MCF 10A (cell line): Measurements from ENCODE around the gene NR4A3. TPM values are rescaled to one million over a fixed set of nuclear protein-coding genes. Genes with fewer than 3 reads are reported as not detected.

Source experiments
- BruUV-seq: library from RNA; stranded (reverse); fragments of 400-500 nt; replicated peaks from 2 replicates; lab custom pipeline; 2021; lab: Mats Ljungman, UMichigan
- CTCF ChIA-PET: fragments of 300-600 bp; sonication (Branson Sonifier 250); formaldehyde crosslinking; extraction: SDS; loops from one replicate; lab custom pipeline; 2021; ENCODE audit warnings: antibody characterized with exemption, inconsistent platforms; lab: Yijun Ruan, JAX
- POLR2A ChIA-PET: fragments of 300-600, 350-650 bp; sonication (Branson Sonifier 250); formaldehyde crosslinking; extraction: SDS; loops from one replicate; lab custom pipeline; 2020; ENCODE audit warnings: antibody characterized with exemption, inconsistent platforms; lab: Yijun Ruan, JAX
- DNase-seq: peaks from one replicate; pipeline ENCODE4 v3.0.0-alpha.2; 2018; ENCODE audit not compliant: unreplicated experiment
- H3K27ac Mint-ChIP-seq: one replicate; pipeline ENCODE4 v1.8.0; 2022; ENCODE audit warnings: mild to moderate bottlenecking, low read depth, mixed read lengths; ENCODE audit not compliant: unreplicated experiment
- H3K27me3 Mint-ChIP-seq: one replicate; pipeline ENCODE4 v1.8.0; 2022; ENCODE audit warnings: mixed read lengths; ENCODE audit not compliant: insufficient read depth, unreplicated experiment
- H3K36me3 Mint-ChIP-seq: one replicate; pipeline ENCODE4 v1.8.0; 2022; ENCODE audit warnings: mild to moderate bottlenecking, moderate library complexity, mixed read lengths; ENCODE audit not compliant: insufficient read depth, unreplicated experiment
- H3K4me1 Mint-ChIP-seq: one replicate; pipeline ENCODE4 v1.8.0; 2022; ENCODE audit warnings: mixed read lengths; ENCODE audit not compliant: insufficient read depth, unreplicated experiment
- H3K4me3 Mint-ChIP-seq: one replicate; pipeline ENCODE4 v1.8.0; 2022; ENCODE audit warnings: mild to moderate bottlenecking, moderate library complexity, mixed read lengths; ENCODE audit not compliant: unreplicated experiment
- H3K9me3 Mint-ChIP-seq: one replicate; pipeline ENCODE4 v1.8.0; 2022; ENCODE audit warnings: mixed read lengths; ENCODE audit not compliant: unreplicated experiment
- CTCF ChIP-seq: fragments of 200-600 bp; IDR thresholded peaks from one replicate; pipeline ENCODE4 v1.8.0; 2022; ENCODE audit warnings: antibody characterized with exemption, mild to moderate bottlenecking; ENCODE audit not compliant: unreplicated experiment
- intact Hi-C: fragments of 100-400 bp; cut with micrococcal nuclease; formaldehyde crosslinking; loops from 2 replicates; pipeline ENCODE4 v1.14.1; 2022
- total RNA-seq: library from RNA; stranded (reverse); gene quantifications from 2 replicates; pipeline ENCODE4 v1.2.3, GENCODE V29; 2022

The NR4A3 gene
- total RNA-seq, 1 experiment from 2014 or later = 0.16 TPM

GRCh38 chr9:99807956-99808355, 13.7 kb upstream of the NR4A3 start:
- no TSS peak for BruUV-seq
- Mint-ChIP-seq H3K27me3 (no peaks in the 10 kb centered on the region), H3K4me1 (no peaks in the 10 kb centered on the region), H3K27ac (no peak overlapping the region), H3K4me3 (no peak overlapping the region), H3K9me3 (no peaks in the 10 kb centered on the region), H3K36me3 (no peaks in the 10 kb centered on the region)
- CTCF ChIA-PET = no interaction called here
- DNase-seq = no peak
- POLR2A ChIA-PET = no interaction called here
- intact Hi-C loops = loop anchor here (5.0 kb wide), 3 partner anchors 204 to 514 kb away; no protein-coding TSS in a partner anchor
- TF ChIP-seq CTCF = no peak

GRCh38 chr9:99808454-99808853, 13.2 kb upstream of the NR4A3 start:
- no peak for TF ChIP-seq CTCF
- no peak for DNase-seq
- Mint-ChIP-seq H3K36me3 (no peaks in the 10 kb centered on the region), H3K9me3 (no peaks in the 10 kb centered on the region), H3K4me1 (no peaks in the 10 kb centered on the region), H3K27ac (no peak overlapping the region), H3K27me3 (no peaks in the 10 kb centered on the region), H3K4me3 (no peak overlapping the region)
- ChIA-PET CTCF (no interaction called here), POLR2A (no interaction called here)
- no TSS peak for BruUV-seq
- intact Hi-C loops = loop anchor here (5.0 kb wide), 3 partner anchors 204 to 514 kb away; no protein-coding TSS in a partner anchor

- Mint-ChIP-seq H3K27me3 (no peaks in the 10 kb centered on the region), H3K4me3 (no peak overlapping the region), H3K4me1 (no peaks in the 10 kb centered on the region), H3K36me3 (no peaks in the 10 kb centered on the region), H3K27ac (no peak overlapping the region), H3K9me3 (no peaks in the 10 kb centered on the region)
- CTCF ChIA-PET = interaction anchor here (0.8 to 1.2 kb wide), 2 partner anchors 9 to 792 kb away, joined by 4 read pairs; no protein-coding TSS in a partner anchor
- TF ChIP-seq CTCF = no peak
- POLR2A ChIA-PET = interaction anchor here (0.6 to 2.8 kb wide), 3 partner anchors 11 to 398 kb away, joined by 3 to 15 read pairs (median 3); partner anchors contain the start of gene NR4A3
- no TSS peak for BruUV-seq
- intact Hi-C loops = loop anchor here (5.0 kb wide), 3 partner anchors 203 to 513 kb away; no protein-coding TSS in a partner anchor
- DNase-seq = no peak
Observed at GRCh38 chr9:99809586-99810319, 11.9 kb upstream of the NR4A3 start.

- Mint-ChIP-seq H3K4me3 (no peak overlapping the region), H3K36me3 (no peaks in the 10 kb centered on the region), H3K27me3 (no peaks in the 10 kb centered on the region), H3K9me3 (no peaks in the 10 kb centered on the region), H3K4me1 (no peaks in the 10 kb centered on the region), H3K27ac (no peak overlapping the region)
- TF ChIP-seq CTCF = no peak
- intact Hi-C loops = no loop called here
- CTCF ChIA-PET = interaction anchor here (1.0 to 1.3 kb wide), 2 partner anchors 10 to 137 kb away, joined by 4 read pairs; partner anchors contain the start of gene NR4A3
- no TSS peak for BruUV-seq
- POLR2A ChIA-PET = interaction anchor here (2.8 kb wide), 1 partner anchor 9 kb away, joined by 15 read pairs; the partner anchor contains the start of gene NR4A3
- no peak for DNase-seq
Observed at GRCh38 chr9:99811172-99811571, 10.5 kb upstream of the NR4A3 start.
